Stimulated activated naive CD4-positive, alpha-beta T cell treated with Interleukin-2 at 50 U/mL for 16 hours (primary cell): Measurements from ENCODE around the gene OVCH1.
"Not testable (repeated sequence)": the region's sequence is repeated elsewhere in the genome, so short reads cannot be mapped to it uniquely, and the experiment has no call there.

Experiments
- DNase-seq: peaks from one replicate; lab custom pipeline; 2025; lab: John Stamatoyannopoulos, UW

OVCH1 gene

GRCh38 chr12:29403991-29404390 lies 93.5 kb downstream of the OVCH1 start:
- no peak for DNase-seq

GRCh38 chr12:29402437-29402836 lies 95.0 kb downstream of the OVCH1 start:
- DNase-seq = no peak

- DNase-seq = no peak
Measured at GRCh38 chr12:29398495-29398894, 99.0 kb downstream of the OVCH1 start.

GRCh38 chr12:29396774-29397173 lies 100.7 kb downstream of the OVCH1 start:
- DNase-seq = no peak

- no peak for DNase-seq
Measured at GRCh38 chr12:29395356-29395755, 102.1 kb downstream of the OVCH1 start.

- not testable (repeated sequence) for DNase-seq
Measured at GRCh38 chr12:29390419-29390818, 107.1 kb downstream of the OVCH1 start.

DNA sequence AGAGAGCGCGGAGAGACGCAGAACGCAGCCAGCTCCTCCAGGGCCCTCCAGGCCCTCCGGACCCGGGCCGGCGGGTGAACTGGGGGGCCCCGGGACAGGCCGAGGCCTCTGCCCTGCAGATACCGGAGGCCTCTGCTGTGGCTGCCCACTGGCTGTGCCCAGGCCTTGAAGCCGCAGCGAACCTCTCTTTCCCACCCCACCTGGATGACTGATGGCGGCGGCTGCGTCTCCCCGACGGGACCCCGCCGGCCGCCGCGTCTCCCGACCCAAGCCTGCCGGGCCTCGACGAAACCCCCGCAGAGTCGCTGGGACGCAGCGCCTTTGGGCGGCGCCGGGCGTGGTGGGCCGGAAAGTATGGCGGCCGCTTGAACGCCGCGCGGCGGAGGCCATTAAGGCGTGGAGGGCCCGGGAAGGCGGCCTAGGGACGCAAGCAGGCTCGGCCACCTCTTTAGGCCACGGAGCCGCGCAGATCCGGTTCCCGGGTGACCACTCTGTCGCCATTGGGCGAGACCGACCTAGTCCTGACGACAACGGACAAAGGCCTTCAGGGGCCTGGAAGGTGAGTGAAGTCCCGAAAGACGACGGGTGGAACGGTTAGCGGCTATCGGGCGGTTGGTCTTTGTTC lies 108.1 kb downstream of the OVCH1 start:
- no peak for DNase-seq

- not testable (repeated sequence) for DNase-seq
Measured at GRCh38 chr12:29386084-29386680, 111.3 kb downstream of the OVCH1 start.

GRCh38 chr12:29385194-29385593 lies 112.3 kb downstream of the OVCH1 start:
- DNase-seq = not testable (repeated sequence)

- DNase-seq = no peak
Measured at GRCh38 chr12:29382251-29382650, 115.2 kb downstream of the OVCH1 start.

DNA sequence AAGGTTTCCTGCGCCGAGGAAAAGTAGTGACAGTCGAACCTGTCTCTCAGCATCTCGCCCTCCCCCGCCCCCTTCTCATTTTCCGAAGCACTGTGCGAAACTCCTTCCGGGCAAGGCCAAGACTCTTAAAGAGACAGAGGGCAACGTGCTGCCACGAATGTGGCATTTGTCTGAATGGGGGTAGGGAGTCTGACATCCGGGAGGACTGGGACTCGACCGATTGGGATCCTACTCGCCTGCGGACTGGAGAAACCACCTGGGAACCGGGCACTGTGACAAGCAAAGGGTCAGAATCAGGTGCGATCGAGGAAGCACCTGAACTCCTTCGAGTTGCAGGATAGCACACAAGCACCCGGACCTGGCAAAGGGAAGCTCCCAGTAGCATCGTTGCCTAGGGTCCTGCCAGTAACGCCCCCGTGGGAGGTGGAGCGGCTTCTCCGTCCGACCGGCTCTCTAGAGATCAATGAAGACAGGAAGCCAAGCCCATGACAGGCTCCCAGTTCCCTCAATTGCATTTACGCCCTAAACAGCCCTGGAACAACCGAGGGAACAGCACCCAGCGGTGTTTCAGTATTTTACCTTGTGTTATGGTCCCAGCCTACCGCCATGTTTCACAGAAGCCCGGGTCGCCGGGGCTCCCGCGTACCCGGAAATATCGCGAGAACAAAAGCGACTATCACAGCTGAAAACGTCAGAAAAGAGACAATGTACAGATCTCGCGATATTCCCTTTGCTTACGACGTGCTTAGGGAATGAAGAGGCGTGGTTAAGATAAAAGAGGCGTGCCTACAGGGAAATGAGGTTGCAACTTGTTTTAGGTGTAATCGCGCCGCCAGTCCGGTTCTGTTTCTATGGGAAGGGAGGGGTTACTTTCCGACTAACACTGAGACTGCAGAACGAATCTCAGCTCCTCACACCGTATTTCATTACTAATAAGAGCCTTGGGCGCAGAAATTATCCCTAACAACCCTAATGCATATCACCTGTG lies 116.7 kb downstream of the OVCH1 start, which contains the start of gene ERGIC2:
Gene ERGIC2, minus strand, starts transcription at position 637 of the 988 bp plus-strand sequence. CDS start 9,539 bp downstream, outside the sequence.
- peak; percentile 86 for DNase-seq
